NCI-H774 (cell line): ENCODE measurements around the gene SERPINB6.
"Not testable (repeated sequence)": the region's sequence is repeated elsewhere in the genome, so short reads cannot be mapped to it uniquely, and the experiment has no call there.

Experiments used
- DNase-seq: peaks from one replicate; lab custom pipeline; 2025; lab: John Stamatoyannopoulos, UW

SERPINB6 gene

DNA sequence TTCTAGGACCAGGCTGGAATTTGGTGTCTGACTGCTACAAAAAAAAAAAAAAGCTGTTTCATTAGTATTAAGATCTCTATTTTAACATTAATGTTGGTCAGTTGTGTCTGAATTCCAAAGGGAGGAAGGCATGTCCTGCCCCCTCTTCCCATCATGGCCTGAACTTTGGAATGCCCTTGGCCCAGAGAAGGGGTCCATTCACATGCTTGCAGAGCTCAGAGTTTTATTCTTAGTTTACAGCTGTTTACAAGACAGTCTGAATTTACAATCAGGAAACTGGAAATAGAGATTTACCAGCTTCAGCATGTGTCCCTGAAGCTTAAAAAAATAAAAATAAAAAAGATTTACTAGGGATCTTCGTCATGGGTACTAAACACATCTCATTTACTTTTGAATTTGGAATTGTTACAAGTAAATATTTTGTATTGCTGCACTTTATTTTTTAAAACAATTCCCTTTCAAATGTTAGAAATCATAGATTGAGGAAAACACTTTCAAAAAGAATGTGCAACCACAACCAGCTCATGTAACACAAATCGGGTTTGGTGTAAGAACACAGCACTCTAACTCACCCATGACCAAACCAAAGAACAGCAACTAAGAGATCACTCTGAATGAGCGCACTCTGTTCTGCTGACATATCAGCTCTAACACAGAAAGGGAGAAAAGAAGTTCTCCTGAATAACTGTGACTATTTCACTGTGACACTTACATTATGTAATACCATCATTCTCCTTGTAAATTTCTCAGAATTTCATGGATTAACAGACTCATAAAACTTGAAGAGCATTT, 6.6 kb upstream of the SERPINB6 start:
- no peak for DNase-seq

DNA sequence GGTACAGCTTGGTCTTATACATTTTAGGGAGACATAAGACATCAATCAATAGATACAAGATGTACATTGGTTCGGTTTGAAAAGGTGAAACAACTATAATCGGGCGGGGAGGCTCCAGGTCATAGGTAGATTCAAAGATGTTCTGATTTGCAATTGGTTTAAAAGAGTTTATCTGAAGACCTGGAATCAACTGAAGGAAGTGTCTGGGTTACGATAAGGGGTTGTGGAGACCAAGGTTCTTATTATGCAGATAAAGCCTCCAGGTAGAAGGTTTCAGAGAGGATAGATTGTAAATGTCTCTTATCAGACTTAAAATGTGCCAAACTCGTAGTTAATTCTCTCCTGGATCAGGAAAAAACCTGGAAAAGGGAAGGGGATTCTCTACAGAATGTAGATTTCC, 5.9 kb upstream of the SERPINB6 start:
- DNase-seq = no peak

DNA sequence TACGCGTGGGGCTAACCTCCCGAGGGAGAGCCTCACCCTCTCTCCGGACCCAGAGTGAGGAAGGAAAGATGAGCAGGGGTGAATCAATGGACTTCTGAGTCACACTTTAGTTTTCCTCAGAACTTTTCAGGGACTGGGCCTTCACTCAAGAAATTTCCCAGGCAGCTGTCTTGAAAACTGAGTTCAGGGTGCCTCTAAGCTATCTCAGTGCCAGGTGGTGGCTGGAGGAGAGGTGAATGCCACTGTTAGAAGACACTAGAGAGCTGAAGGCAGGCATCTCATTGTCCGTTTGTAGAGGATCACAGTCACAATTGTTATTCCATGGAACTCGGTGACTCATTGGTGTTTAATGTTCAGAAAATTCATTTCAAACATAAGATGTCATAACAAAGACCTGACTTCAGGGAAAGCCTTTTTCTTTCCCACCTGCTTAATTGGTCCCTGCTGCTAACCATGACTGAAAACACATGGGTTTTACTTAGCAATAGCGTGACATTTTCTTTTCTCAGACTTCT, 5.3 kb upstream of the SERPINB6 start:
- no peak for DNase-seq

DNA sequence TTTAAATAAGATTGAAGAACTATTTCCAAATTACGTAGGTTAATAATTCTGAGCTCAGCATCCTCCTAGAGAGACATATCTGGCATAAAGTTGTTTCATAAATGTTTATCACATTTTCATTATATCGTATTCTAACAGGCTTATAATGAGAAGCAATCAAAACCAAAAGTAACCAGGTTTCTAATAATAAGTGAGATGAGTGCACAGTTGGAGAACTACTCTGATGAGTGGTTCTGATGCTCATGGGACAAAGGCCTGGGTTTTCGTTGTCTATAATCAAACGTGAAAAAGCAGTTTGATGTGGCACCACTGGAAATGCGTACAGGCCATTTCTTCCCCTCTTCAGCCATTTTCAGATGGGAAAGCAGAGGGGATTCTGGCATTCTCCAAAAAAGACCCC, 4.7 kb upstream of the SERPINB6 start:
- DNase-seq = no peak

DNA sequence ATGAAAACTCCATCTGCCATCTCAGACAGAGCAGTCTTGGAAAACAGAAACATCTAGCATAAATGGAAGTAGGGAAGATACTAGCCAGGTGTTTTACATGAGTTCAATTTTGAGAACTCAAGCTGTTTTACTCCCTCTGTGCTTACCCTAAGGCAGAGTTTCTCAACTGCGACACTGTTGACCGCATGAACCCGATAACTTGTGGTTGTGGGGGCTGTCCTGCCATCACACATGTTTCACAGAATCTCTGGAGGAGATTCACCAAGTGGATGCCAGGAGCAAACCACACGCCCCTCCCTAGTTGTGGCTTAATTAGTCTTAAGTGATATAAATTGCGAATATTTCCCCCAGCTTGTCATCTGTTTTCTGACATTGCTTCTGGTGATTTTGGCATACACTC, 2.3 kb upstream of the SERPINB6 start:
- no peak for DNase-seq

DNA sequence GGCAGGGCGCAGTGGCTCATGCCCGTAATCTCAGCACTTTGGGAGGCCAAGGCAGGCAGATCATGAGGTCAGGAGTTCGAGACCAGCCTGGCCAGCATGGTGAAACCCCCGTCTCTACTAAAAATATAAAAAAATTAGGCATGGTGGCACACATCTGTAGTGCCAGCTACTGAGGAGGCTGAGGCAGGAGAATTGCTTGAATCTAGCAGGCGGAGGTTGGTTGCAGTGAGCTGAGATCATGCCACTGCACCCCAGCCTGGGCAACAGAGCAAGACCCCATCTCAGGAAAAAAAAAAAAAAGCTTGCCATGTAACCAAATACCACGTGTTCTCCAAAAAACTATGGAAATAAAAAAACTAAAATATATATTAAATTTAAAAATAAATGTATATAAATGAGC, 1.8 kb upstream of the SERPINB6 start:
- not testable (repeated sequence) for DNase-seq

DNA sequence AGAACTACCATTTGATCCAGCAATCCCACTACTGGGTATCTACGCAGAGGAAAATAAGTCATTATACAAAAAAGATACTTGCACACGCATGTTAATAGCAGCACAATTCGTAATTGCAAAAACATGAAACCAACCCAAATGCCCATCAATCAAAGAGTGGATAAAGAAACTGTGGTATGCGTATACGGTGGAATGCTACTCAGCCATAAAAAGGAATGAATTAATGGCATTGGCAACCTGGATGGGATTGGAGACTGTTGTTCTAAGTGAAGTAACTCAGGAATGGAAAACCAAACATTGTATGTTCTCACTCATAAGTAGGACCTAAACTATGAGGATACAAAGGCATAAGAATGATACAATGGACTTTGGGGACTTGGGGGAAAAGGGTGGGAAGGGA, 1.3 kb upstream of the SERPINB6 start:
- DNase-seq = not testable (repeated sequence)

DNA sequence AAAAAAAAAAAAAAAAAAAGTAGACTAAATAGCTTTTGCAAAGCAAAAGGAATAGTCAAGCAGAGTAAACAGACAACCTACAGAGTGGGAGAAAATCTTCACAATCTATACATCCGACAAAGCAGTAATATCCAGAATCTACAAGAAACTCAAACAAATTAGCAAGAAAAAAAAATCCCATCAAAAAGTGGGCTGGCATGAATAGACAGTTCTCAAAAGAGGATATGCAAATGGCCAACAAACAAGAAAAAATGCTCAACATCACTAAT, 786 bp upstream of the SERPINB6 start:
- DNase-seq = not testable (repeated sequence)

DNA sequence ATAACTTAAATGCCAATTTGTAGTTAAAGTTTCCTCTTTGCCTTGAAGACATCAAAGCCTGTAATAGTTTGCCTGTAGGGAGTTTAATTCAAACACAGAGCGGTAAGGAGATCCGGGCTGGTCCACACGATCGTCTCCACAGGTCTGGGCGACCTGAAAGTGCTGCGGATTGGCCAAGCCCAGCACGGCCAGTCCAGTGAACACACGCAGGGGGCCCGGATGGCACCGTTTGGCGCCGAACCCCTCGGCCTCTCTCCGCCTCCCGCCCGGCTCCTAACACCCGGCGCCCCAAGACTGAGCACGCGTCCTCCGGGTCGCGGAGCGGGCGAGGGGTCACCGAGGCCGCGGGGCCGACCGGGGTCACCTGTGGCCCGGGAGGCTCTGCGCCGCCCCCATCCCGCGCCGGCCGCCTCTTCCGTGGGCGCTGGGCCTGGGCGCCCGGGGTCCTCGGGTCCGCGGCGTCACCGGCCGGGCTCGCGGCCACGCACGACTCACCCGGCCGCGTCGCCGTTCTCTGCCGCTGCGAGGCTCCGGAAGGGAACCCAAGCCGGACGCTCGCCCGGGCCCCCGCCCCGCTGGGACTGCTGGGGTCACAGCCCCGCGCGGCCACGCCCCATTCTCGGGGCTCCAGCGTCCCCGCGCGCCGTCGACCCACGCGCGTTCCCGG, 481 bp downstream of the SERPINB6 start:
- peak; percentile 28 for DNase-seq

DNA sequence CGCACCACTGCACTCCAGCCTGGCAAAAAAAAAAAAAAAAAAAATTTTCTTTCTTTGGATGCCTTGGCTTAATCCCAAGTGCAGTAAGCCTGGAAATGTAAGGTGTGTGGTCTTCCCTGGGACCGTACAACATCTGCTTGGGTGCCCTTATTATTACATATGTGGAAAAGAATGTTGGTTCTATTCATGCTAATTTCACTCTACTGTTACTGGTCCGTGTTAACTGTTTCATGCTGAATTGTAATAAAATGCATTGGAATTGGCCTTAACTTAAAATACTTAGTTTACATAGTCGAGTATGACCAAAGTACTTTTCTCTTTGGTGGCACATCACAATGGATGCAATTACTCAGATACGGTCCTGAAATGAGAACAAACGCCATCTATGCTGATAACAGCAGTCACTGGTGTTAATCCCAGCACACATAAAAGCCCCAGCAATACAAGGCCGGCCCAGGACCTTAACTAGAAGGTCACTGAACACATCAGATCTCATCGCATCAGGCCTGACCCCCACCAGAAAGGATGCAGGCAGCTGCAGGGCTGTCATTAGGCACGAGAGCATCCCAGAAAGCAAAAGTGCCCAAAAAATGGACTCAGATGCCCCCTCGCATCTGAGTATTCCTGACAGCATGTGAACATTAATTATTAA, 1.2 kb downstream of the SERPINB6 start:
- DNase-seq = no peak

DNA sequence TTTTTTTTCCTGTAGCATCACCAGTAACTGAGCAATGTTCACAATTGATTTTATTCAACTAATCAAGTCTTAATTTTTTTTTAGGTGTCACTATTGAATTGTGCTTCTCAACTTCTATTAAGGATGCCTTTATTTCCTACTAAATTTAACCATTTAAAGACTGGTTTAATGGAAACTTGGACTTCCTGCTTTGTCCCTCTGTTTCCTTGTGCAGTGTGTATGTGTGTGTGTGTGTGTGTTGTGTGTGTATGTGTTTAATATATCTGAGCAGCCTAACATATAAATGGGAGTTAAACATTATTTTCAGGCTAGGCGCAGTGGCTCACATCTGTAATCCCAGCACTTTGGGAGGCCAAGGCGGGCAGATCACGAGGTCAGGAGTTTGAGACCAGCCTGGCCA, 1.8 kb downstream of the SERPINB6 start:
- DNase-seq = no peak

DNA sequence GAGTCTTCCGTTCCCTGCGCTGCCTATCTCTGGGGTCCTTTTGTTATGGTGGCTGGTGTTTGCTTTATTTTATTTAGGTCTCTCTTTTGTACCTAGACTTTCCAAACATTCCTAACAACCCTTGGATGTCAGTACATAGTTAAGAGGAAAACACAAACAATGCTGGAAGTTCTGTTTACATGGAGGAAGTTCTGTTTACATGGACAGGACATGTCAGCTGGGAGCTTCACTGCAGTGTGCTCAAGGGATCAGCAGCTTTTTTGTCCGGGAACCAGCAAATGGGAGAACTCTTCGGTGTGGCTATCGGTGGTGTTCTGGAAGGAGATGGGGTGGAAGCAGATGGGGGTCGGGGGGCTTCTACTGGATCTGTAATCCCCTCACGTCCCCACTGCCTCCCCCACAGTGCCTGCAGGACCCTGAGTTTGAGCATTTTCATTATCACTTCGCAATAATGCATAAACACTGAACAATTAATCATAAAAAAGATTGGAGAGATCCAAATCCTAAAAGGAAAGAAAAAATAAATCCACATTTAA, 2.7 kb downstream of the SERPINB6 start:
- no peak for DNase-seq

DNA sequence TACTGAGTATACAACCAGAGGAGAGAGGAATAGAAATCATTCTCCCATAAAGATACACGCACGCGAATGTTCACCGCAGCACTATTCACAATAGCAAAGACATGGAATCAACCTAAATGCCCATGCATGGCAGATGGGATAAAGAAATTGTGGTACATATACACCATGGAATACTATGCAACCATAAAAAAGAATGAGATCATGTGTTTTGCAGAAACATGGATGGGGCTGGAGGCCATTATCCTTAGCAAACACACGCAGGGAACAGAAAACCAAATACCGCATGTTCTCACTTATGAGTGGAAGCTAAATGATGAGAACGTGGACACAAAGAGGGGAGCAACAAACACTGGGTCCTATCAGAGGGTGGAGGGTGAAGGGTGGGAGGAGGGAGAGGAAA, 3.4 kb downstream of the SERPINB6 start:
- DNase-seq = no peak

DNA sequence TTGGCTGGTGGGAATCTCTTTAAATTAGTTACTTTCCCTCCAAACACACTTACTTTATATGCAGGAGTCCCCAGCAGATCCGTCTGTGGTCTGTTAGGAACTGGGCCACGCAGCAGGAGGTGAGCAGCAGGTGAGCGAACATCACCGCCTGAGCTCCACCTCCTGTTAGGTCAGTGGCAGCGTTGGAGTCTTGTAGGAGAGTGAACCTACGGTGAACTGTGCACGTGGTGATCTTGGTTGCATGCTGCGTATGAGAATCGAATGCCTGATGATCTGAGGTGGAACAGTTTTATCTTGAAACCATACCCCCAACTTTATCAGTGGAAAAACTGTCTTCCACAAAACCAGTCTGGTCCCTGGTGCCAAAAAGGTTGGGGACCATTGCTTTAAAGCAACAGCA, 5.0 kb downstream of the SERPINB6 start:
- DNase-seq = no peak

DNA sequence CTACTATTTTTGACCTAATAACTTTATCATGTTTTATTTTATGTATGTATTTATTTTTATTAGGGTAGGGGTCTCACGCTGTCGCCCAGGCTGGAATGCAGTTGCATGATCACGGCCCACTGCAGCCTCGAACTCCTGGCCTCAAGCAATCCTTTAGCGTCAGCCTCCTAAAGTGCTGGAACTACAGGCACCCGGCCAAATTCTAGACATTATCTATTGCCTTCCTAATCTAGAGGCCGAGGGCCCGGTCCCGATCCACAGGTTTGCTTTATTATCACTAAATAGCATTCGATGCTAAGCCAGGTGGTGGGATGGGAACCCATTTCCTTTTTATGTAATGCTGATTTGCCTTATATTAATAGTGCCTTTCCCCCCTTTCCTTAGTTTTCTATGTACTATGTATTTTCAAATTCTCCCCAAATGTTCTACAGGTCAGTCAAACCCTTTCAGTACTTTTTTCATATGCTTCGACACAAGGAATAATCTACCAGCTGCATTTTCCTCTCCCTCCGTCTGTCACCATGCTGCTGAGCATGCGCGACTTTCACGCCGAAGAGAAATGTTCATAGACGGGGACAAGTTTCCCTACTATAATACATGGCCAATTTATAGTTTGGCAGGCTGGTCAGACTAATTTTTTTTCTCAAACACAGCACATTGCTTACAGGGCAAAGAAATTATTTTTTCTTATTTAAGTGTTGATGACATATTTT, 6.4 kb downstream of the SERPINB6 start:
- DNase-seq = no peak

DNA sequence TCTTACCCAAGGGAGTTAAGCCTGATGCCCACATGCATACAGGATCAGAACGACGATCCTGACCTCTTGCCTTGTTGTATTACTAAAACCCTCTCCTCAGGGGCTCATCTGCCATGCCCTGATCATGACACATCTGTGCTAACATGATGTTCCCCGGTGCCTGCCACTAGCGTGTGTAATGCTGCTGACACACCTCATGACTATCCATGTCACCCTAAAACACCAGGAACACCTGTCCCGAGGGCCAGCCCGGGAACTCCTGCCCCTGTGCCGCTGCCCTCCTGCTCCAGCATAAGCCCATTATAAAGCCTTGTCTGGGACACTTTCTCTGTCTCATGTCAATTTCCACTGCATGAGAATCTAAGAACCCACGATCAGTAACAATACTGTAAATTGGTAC, 7.6 kb downstream of the SERPINB6 start:
- no peak for DNase-seq

DNA sequence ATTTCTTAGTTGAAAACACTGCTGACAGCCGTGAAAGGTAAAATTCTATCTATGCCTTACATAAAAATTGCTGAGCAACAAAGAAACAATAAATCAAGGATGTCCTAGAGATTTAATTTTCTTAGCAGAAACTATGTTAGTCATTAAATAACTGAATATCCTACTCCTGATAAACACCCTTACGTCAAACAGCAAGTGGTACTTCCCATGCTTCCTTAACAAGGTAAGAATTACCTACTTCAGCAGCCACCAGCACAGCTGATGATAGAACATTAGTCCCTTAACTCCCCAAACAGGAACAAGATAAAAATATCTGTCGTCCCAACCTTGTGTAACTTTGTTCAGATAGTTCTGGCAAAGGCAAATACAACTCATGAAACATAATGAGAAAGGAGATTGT, 8.7 kb downstream of the SERPINB6 start:
- DNase-seq = no peak

DNA sequence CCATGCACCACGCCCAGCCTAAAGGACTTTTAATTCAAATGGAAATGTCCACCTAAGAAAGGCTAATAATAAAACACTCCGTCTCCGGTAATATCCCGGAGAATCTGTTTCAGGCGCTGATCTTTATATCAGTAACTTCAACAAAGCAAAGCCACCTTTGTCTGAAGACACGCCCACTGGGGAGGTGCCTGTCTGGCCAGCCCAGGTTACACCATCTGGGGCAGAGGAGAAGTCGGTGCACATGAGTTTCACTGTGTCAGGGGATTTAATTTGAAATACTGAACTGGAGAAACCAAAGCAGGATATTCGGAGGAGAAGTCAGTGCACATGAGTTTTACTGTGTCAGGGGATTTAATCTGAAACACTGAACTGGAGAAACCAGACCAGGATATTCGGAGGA, 9.4 kb downstream of the SERPINB6 start:
- DNase-seq = no peak

DNA sequence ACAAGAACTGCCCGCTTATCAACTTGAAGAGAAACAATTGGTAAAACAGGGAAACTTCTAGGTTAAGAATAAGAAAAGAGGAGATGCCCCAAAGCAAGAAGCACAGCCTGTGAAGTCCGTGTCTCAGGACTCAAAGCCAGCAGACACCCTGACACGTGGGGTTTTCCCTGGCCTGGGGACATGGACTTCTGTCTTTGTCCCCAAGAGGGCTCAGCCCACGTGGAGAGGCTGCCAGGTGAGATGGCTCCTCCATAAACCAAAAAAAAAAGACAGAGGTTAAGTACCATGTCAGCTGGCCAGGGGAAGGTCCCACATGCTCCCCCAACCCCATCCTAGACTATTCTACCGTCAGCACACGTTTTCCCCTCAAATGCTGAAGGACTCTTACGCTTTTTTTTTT, 9.9 kb downstream of the SERPINB6 start:
- no peak for DNase-seq

DNA sequence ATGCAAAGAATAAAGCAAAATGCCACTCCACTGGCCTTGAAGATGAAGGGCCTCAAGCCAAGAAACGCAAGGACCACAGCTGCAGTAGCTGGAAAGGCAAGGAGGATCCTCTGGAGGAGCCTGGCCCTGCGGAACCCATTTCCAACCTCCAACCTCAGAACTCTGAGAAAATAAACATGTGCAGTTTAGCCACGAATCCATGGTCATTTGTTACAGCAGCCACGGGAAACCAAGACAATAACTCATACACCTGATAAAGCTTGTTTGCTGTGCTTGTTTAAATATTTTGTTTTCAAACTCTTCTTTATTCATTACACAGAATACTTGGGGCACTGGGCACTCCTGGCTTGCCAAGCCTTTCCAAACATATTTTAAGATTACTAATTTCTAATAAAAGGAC, 10.4 kb downstream of the SERPINB6 start:
- no peak for DNase-seq

DNA sequence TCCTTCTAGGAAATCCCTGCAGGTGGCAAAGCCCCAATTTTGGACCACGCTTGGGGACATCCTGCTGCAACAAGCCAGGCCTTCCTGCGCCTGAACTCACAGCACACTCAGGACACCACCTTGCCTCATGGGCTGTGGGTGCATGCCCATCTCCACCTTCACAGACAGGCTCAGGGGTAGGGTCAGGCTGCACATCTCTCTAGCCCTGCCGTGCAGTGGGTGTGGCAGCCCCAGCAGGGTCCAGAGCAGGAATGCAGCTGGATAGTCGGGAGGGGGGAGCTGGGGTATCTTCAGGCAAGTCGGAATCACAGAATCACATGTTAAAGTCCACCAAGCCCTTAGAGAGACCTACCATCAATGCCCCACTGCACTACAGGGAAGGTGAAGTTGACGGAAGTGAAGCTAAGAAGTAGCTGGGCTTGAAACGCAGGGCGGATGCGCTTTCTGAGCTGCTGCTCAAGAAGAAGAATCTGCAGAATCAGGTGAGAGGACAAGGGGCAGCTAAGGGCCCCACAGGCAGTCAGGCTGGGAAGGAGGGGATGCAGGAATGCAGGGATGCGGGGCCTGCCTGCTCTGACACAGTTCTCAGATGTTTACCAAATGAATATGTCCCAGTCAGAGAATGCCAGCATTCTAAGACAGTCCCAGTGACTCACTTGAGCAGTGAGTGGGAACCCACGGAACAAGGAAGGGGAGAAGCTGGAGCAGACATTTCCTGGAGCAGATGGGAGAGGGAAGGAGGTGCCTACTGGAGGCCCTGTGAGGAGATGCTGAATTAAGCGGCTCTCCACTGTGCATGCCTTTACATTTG, 11.3 kb downstream of the SERPINB6 start:
- DNase-seq = no peak

DNA sequence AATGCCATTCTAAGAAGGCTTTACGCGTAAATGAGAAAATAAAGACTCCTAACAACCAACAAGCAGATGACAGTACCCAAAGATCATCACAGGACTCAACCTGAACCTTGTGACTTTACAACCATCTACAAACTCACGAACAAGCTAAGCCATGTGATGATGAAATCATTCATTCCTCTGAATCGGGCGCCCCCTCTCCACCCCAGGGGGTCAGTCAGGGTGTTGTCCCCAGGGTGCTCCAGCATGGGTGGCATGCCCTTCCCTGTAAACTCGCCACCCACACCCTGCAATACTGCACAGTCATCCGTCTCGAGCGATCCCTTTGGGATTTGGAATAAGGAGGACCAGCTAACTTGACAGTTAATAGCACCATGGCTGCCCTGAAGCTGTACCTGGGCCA, 12.6 kb downstream of the SERPINB6 start:
- no peak for DNase-seq
